Activated naive CD8-positive, alpha-beta T cell treated with anti-CD3 and anti-CD28 coated beads, Interleukin-2, amount 10 ng/mL, durations not matched to agents 7 days and 5 days (primary cell): ENCODE results near the gene SOX18. TPM values are rescaled to one million over a fixed set of nuclear protein-coding genes. Genes with fewer than 3 reads are reported as not detected.

Experiments
- ATAC-seq: fragments of 150-1000 bp; cut with Tn5 transposase; one replicate; pipeline ENCODE4 v1.10.0; 2021; ENCODE audit warnings: low read depth, moderate library complexity
- POLR2A ChIA-PET: fragments of 350-600 bp; sonication (Branson Sonifier 250); formaldehyde crosslinking; loops from one replicate; lab custom pipeline; 2021; ENCODE audit warnings: antibody characterized with exemption; lab: Charles Lee
- DNase-seq: peaks from one replicate; pipeline ENCODE4 v3.0.0; 2021
- H3K27ac Mint-ChIP-seq: one replicate; pipeline ENCODE4 v1.8.0; 2022; ENCODE audit warnings: mild to moderate bottlenecking, mixed read lengths
- H3K27me3 Mint-ChIP-seq: one replicate; pipeline ENCODE4 v1.8.0; 2022; ENCODE audit warnings: mild to moderate bottlenecking, moderate library complexity, mixed read lengths
- H3K36me3 Mint-ChIP-seq: one replicate; pipeline ENCODE4 v1.8.0; 2021; ENCODE audit warnings: mild to moderate bottlenecking, mixed read lengths
- H3K4me1 Mint-ChIP-seq: one replicate; pipeline ENCODE4 v1.8.0; 2021; ENCODE audit warnings: mixed read lengths
- H3K4me3 Mint-ChIP-seq: one replicate; pipeline ENCODE4 v1.8.0; 2022; ENCODE audit warnings: mild to moderate bottlenecking, moderate library complexity, mixed read lengths
- H3K9me3 Mint-ChIP-seq: one replicate; pipeline ENCODE4 v1.8.0; 2021; ENCODE audit warnings: mixed read lengths
- total RNA-seq, 2 experiments: library from RNA; stranded (reverse); gene quantifications; one replicate each; pipeline ENCODE4 v1.2.3, GENCODE V29; 2021

SOX18 gene
- total RNA-seq, 2 experiments from 2014 or later = 0.30 to 0.51 TPM

DNA sequence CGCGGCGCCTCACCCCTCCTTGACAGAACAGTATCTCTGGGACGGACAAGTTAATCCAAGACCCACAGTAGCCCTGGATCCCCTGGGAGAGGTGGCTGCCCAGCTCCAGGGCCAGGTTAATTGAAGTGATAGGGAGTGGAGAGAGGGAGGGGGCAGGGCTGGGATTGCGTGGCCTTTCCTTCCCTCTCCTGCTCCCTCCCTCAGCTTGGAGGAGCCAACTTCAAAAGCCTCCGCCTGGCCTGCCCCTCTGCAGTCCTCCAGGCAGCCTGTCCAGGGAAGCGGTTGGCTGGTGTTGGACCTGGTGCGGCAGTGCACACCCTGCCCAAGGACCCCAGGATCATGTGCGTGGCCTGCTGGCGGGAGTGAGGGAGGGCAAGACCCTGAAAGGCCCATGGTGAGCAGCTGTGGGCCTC is 13.5 kb downstream of the SOX18 start, which contains the start of gene C20orf204:
Gene C20orf204 (plus strand): TSS at position 250 of the 413 bp plus-strand sequence. CDS start 142 bp downstream, at position 392.
- Mint-ChIP-seq H3K4me1 (peaks cover 51% of the 10 kb centered on the region), H3K27ac (peak within 1 kb of the TSS; percentile 98), H3K27me3 (no peaks in the 10 kb centered on the region), H3K4me3 (peak within 1 kb of the TSS; percentile 84), H3K9me3 (no peaks in the 10 kb centered on the region), H3K36me3 (peaks cover 6% of the 10 kb centered on the region)
- no peak for DNase-seq
- ATAC-seq = no peak
- POLR2A ChIA-PET = interaction anchor here (1.0 to 7.1 kb wide), 6 partner anchors 9 to 401 kb away, joined by 3 to 142 read pairs (median 4); partner anchors contain the start of genes OPRL1, PRPF6, RGS19 and SAMD10

- peak overlapping the region; percentile 84 for H3K4me3 Mint-ChIP-seq
- H3K4me1 Mint-ChIP-seq = peaks cover 45% of the 10 kb centered on the region
- H3K9me3 Mint-ChIP-seq = no peaks in the 10 kb centered on the region
- peak overlapping the region; percentile 98 for H3K27ac Mint-ChIP-seq
- ATAC-seq = peak; percentile 55
- H3K27me3 Mint-ChIP-seq = no peaks in the 10 kb centered on the region
- peak; percentile 73 for DNase-seq
- peaks cover 9% of the 10 kb centered on the region for H3K36me3 Mint-ChIP-seq
- POLR2A ChIA-PET = interaction anchor here (1.1 to 7.1 kb wide), 4 partner anchors 8 to 55 kb away, joined by 3 to 142 read pairs (median 4); partner anchors contain the start of genes OPRL1, PRPF6, RGS19 and SAMD10
These were observed 14.1 kb downstream of the SOX18 start for GRCh38 chr20:64035066-64035932.

- Mint-ChIP-seq H3K27ac (peak overlapping the region; percentile 98), H3K36me3 (peaks cover 8% of the 10 kb centered on the region), H3K27me3 (no peaks in the 10 kb centered on the region), H3K4me1 (peaks cover 38% of the 10 kb centered on the region), H3K4me3 (peak overlapping the region; percentile 81), H3K9me3 (no peaks in the 10 kb centered on the region)
- no peak for ATAC-seq
- POLR2A ChIA-PET = interaction anchor here (1.0 to 1.7 kb wide), 2 partner anchors 54 to 513 kb away, joined by 4 to 8 read pairs; partner anchors contain the start of genes PPDPF and SAMD10
- no peak for DNase-seq
These were observed 15.4 kb downstream of the SOX18 start for GRCh38 chr20:64033981-64034493.

DNA sequence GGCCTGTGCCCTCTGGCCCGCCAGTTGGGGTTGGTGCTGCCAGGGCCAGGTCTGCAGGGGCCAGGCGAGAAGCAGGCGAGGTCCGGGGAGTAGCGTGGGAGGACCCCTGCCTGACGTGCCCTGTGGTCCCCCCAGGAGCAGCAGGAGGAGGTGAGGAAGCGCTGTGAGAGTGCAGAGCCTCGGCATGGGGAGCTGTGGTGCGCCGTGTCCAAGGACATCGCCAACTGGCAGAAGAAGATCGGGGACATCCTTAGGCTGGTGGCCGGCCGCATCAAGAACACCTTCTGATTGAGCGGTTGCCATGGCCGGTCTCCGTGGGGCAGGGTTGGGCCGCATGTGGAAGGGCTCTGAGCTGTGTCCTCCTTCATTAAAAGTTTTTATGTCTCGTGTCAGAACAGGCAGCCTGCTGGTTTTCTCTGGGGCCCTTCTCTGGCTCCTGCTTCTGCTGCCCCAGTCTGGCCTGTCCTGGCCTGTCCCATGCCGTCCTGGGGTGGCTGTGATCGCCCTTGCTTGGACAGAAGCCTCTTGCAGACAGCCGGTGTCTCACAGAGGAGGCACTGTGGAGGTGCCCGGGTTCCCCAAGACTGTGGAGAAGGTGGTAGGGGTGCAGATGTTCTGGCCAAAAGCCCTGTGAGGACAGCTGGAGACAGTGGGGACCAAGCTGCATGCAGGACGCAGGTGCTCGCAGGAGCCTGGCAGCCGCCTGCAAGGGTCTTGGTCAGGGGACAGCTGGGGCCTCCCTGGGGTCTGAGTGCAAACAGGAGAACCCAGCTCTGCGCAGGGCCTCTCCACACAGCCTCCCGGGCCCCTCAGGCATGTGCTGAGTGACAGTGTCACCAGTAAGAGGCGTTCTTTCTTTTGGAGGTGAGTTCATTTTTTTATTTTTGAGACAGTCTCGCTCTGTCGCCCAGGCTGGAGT is 16.5 kb downstream of the SOX18 start:
- Mint-ChIP-seq H3K9me3 (no peaks in the 10 kb centered on the region), H3K4me1 (peaks cover 40% of the 10 kb centered on the region), H3K36me3 (peaks cover 8% of the 10 kb centered on the region), H3K27ac (peak overlapping the region; percentile 98), H3K4me3 (no peak overlapping the region), H3K27me3 (no peaks in the 10 kb centered on the region)
- ATAC-seq (no peak), DNase-seq (no peak)
- POLR2A ChIA-PET = interaction anchor here (1.7 kb wide), 1 partner anchor 53 kb away, joined by 8 read pairs; the partner anchor contains the start of gene SAMD10

DNA sequence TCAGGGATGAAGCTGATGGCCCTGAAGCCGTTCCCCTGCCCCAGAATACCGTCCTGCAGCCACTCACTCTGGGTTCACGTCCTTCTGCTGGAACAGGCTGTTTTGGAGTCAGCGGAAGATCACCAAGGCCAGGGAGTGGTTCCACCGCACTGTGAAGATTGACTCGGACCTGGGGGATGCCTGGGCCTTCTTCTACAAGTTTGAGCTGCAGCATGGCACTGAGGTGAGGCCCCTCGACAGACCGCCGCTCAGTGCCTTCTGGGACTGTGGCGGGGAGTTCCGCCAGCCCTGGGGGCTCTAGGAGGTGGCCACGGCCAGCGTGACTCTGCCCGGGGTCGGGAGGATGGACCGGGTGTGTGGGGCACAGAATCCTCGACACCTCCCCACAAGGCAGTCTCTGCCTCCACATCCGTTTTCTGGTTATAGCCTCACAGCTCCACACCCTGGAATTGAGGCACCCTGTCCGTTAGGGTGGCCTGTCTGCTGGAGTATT is 17.6 kb downstream of the SOX18 start:
- Mint-ChIP-seq H3K36me3 (peaks cover 10% of the 10 kb centered on the region), H3K27me3 (no peaks in the 10 kb centered on the region), H3K9me3 (no peaks in the 10 kb centered on the region), H3K4me3 (no peak overlapping the region), H3K27ac (no peak overlapping the region), H3K4me1 (peaks cover 33% of the 10 kb centered on the region)
- DNase-seq = no peak
- POLR2A ChIA-PET = interaction anchor here (0.5 to 0.6 kb wide), 2 partner anchors 10 to 13 kb away, joined by 3 read pairs; no protein-coding TSS in a partner anchor
- no peak for ATAC-seq

DNA sequence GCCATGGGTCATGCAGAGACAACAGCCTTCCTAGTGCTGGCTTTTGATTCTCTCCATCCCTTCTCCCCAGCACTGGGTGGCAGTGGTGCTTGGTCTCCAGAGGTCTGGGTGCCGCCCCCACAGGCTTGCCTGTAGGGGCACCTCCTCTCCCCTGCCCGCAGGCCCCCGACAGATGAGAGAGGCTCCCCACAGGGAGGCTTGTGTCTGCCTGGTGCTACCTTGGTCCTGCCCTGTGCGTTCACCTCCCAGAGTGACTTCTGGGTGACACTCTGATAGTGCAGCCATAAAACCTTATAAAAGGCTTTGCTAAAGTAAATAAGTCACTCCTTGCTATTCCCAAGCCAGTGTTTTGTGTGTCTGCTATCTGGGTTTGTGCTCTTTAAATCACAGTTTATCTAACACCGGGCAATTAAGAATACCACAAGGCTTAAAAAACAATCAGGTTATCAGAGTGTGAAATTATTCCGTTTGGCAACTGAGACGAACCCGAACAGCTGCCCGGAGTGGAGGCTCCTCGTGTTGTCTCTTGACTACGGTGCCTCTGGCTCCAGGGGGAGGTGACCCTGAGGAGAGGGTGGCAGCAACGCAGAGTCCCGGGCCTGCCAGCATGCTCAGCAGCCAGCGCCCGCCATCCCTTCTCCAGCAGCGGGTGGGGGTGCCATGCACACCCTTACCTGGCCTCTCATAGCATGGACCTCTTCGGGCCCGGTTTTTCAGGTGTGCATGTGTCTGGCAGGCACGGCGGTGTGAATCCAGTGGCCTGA is 18.9 kb downstream of the SOX18 start:
- Mint-ChIP-seq H3K9me3 (no peaks in the 10 kb centered on the region), H3K4me1 (peaks cover 23% of the 10 kb centered on the region), H3K27me3 (no peaks in the 10 kb centered on the region), H3K36me3 (peaks cover 10% of the 10 kb centered on the region), H3K4me3 (no peak overlapping the region), H3K27ac (no peak overlapping the region)
- DNase-seq (no peak), ATAC-seq (no peak)
- POLR2A ChIA-PET = no interaction called here

DNA sequence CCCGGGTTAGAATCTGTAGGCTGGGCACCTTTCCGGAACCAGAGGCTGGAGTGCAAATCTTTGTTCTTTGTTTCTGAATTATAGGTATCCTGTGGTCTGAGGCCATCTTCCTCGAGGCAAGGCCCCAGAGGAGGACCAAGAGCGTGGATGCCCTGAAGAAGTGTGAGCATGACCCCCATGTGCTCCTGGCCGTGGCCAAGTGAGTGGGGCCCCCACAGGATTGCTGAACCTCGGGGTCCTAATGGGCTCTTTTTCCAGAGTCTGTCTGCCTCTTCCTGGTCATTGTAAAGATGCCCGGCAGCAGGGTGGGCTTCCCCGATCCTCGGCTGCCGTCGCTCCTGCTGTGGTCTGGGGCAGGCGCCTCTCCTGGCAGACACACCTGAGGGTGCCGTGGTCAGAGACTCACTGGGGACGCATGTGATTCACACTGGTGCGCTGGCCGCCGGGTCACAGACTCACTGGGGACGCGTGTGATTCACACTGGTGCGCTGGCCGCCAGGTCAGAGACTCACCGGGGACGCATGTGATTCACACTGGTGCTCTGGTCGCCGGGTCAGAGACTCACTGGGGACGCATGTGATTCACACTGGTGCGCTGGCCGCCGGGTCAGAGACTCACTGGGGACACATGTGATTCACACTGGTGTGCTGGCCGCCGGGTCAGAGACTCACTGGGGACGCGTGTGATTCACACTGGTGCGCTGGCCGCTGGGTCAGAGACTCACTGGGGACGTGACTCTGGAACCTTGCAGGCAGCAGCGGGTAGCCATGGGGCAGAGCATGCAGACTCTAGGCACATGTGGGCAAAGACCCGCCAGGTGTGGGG is 19.9 kb downstream of the SOX18 start:
- Mint-ChIP-seq H3K27ac (no peak overlapping the region), H3K27me3 (no peaks in the 10 kb centered on the region), H3K9me3 (no peaks in the 10 kb centered on the region), H3K36me3 (peaks cover 12% of the 10 kb centered on the region), H3K4me1 (peaks cover 14% of the 10 kb centered on the region), H3K4me3 (no peak overlapping the region)
- POLR2A ChIA-PET = no interaction called here
- ATAC-seq = no peak
- no peak for DNase-seq

DNA sequence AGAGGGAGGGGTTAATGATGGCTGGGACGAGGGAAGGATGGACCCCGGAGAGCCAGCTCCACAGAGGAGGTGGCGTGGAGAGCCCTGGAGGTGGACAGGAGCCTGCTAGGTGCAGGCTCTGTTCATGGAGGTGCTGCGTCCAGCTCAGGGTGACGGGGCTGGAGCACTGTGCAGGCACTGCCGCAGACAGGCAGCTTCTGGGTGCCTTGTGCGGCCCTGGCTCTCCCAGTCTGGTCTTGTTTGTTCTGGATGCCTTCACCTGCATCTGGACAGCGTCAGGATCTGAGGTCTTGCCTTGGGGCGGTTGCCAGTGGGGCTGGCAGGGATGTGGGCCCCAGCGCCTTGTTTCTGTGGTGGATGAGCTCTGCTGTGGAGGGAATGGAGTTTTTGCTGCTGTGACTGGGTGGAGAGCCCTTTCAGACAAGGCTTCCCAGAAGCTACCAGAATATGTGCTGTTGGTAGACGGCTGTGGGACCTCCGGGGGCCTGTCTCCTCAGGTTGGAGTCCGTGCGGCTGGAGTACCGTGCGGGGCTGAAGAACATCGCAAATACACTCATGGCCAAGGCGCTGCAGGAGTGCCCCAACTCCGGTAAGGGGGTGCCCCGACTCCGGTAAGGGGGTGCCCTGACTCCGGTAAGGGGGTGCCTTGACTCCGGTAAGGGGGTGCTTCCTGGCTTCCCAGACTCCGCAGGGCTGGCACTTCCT is 21.3 kb downstream of the SOX18 start:
- DNase-seq (no peak), ATAC-seq (no peak)
- Mint-ChIP-seq H3K36me3 (peaks cover 14% of the 10 kb centered on the region), H3K4me3 (no peak overlapping the region), H3K9me3 (no peaks in the 10 kb centered on the region), H3K4me1 (peaks cover 4% of the 10 kb centered on the region), H3K27ac (peak overlapping the region; percentile 43), H3K27me3 (no peaks in the 10 kb centered on the region)
- POLR2A ChIA-PET = interaction anchor here (0.8 to 1.1 kb wide), 2 partner anchors 10 to 13 kb away, joined by 3 to 4 read pairs; no protein-coding TSS in a partner anchor

DNA sequence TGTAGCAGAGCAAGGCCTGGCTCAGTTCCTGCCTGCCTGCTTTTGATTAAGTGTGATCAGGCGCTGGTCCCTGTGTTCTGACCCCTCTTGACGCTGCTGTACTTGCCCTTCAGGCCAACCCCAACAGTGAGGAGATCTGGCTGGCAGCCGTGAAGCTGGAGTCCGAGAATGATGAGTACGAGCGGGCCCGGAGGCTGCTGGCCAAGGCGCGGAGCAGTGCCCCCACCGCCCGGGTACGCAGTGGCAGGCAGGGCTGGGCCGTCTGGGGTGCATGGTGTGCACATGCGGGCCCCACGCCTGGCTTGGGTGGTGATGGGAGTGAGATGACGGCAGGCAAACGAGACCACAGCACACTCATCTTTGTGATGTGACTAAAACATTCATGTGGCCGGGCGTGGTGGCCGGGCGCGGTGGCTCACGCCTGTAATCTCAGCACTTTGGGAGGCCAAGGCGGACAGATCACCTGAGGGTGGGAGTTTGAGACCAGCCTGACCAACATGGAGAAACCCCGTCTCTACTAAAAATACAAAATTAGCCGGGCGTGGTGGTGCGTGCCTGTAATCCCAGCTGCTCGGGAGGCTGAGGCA is 23.5 kb downstream of the SOX18 start:
- no peaks in the 10 kb centered on the region for H3K9me3 Mint-ChIP-seq
- H3K27ac Mint-ChIP-seq = no peak overlapping the region
- peaks cover 2% of the 10 kb centered on the region for H3K4me1 Mint-ChIP-seq
- no peaks in the 10 kb centered on the region for H3K27me3 Mint-ChIP-seq
- peaks cover 27% of the 10 kb centered on the region for H3K36me3 Mint-ChIP-seq
- no peak for ATAC-seq
- POLR2A ChIA-PET = no interaction called here
- no peak overlapping the region for H3K4me3 Mint-ChIP-seq
- DNase-seq = no peak

DNA sequence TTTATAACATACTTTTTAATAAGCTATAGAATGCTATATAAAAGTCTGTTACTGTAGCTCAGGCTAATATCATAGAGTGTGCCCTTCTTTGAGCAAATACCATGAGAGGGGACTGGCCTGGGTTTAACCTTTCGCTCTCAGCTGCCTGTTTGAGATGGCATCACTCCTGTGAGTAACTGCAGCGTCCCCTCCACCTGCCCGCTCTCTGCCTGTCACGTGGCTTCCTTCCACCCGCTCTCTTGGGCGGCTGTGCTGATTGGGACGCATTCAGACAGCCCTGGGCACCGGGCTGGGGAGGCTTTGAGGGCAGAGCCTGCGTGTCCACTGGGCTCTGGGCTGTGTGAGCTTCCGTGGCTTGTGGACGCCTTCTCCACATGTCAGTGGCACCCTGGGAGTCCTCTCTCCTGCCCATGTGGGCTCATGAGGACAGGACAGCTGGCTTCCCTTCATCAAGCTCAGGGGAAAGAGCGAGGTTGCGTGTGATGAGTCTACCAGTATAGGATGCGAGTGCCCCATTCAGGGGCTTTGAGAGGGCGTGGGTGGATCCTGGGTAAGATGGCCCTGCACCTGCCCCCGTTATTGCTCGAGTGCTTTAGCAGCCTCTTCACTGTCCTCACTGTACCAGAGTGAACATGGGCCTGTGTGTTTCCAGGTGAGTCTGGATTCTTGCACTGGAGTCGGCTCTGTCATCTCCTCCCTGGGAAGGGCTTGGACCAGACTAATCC is 24.2 kb downstream of the SOX18 start:
- no peak overlapping the region for H3K27ac Mint-ChIP-seq

More for the DNA sequence above, 24.2 kb downstream of the SOX18 start:
- no peaks in the 10 kb centered on the region for H3K27me3 Mint-ChIP-seq
- H3K4me3 Mint-ChIP-seq = no peak overlapping the region
- H3K36me3 Mint-ChIP-seq = peaks cover 25% of the 10 kb centered on the region
- peaks cover 2% of the 10 kb centered on the region for H3K4me1 Mint-ChIP-seq
- no peak for DNase-seq
- no peak for ATAC-seq
- H3K9me3 Mint-ChIP-seq = no peaks in the 10 kb centered on the region
- POLR2A ChIA-PET = no interaction called here
